HG03064 (cell line): ENCODE results near the gene RARRES1.

Experiments used
- ATAC-seq: cut with Tn5 transposase; IDR thresholded peaks from one replicate; pipeline ENCODE4 v1.9.1; 2021; ENCODE audit warnings: low read depth; ENCODE audit not compliant: unreplicated experiment

RARRES1 gene

DNA sequence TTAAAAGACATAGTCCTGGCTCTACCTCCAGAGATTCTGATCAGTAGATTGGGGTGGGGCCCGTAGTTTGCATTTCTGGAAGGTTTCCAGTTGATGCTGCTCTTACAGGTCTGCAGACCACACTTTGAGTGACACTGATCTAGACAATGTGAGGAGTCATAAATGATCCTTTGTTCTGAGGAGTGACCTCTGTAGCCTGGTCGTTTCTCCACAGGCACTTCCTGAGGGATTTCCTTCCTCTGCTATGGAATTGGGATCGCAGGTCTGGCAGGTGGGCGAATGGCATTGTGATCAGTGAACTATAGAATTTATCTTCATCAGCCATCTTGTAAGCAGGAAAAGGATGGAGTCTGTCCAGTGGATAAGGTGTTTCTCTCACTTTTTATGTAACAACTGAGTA lies 82.5 kb downstream of the RARRES1 start:
- no peak for ATAC-seq
